Measurements from ENCODE around the gene BRS3.

BRS3 gene

GRCh38 chrX:136496186-136496763 is 8.5 kb downstream of the BRS3 start:
- DNase-seq: no peak

GRCh38 chrX:136496764-136497555 is 9.2 kb downstream of the BRS3 start:
- peak; percentile 59 for DNase-seq

- DNase-seq: no peak
Observed at GRCh38 chrX:136497556-136498052, 9.9 kb downstream of the BRS3 start, which contains the start of gene HTATSF1. Gene HTATSF1, plus strand, starts transcription at chrX:136497592. Its CDS starts 93 bp downstream, at chrX:136497685.

- no peak for DNase-seq
Observed at GRCh38 chrX:136519069-136519468, 31.3 kb downstream of the BRS3 start.

- no peak for DNase-seq
Observed at GRCh38 chrX:136523770-136524169, 36.0 kb downstream of the BRS3 start.

GRCh38 chrX:136525738-136526606 is 38.2 kb downstream of the BRS3 start:
- no peak for DNase-seq

- no peak for DNase-seq
Observed at GRCh38 chrX:136528645-136529315, 41.0 kb downstream of the BRS3 start.

- DNase-seq: no peak
Observed at GRCh38 chrX:136529795-136530194, 42.0 kb downstream of the BRS3 start.

GRCh38 chrX:136531951-136532350 is 44.2 kb downstream of the BRS3 start, which contains the start of gene VGLL1:
Gene VGLL1, plus strand, starts transcription at chrX:136532215. Its CDS starts 3,806 bp downstream, at chrX:136536021.
- DNase-seq: no peak

- DNase-seq: no peak
Observed at GRCh38 chrX:136534131-136534530, 46.4 kb downstream of the BRS3 start.

- DNase-seq: no peak
Observed at GRCh38 chrX:136538811-136539210, 51.1 kb downstream of the BRS3 start.

- no peak for DNase-seq
Observed at GRCh38 chrX:136540226-136540625, 52.5 kb downstream of the BRS3 start.

- no peak for DNase-seq
Observed at GRCh38 chrX:136541294-136541693, 53.5 kb downstream of the BRS3 start.

GRCh38 chrX:136542281-136542680 is 54.5 kb downstream of the BRS3 start:
- no peak for DNase-seq
